ENCODE data around the gene MTARC2. TPM values are rescaled to one million over a fixed set of nuclear protein-coding genes. Genes with fewer than 3 reads are reported as not detected.

MTARC2 gene
- total and polyA plus RNA-seq, 7 donors, result 4.8 to 22.7 (median 11.9) TPM

DNA sequence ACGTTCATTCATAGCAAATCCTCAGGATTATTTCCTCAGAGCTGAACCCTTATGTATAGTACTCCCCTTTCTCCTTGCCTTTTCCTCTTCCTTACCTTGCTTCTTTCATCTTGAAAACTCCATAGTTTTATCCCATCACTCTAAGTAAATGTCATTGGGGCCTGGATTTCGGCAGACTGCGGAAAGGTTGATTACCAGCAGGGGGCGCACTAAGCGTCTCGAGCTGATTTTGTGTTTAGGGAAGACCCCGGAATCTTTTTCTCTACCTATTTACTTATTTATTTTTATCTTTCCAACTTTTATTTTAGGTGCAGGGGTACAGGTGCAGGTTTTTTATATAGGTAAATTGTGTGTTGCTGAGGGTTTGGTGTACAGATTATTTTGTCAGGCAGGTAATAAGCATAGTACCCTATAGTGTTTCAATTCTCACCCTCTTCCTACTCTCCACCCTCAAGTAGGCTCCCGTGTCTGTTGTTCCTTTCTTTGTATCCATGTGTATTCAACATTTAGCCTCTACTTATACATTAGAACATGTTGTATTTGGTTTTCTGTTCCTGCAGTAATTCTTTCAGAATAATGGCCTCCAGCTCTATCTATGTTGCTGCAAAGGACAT lies 27.2 kb downstream of the MTARC2 start:
- H3K9me3 ChIP-seq, result no peaks in the 10 kb centered on the region
- peaks cover 0 to 31% (median 2%) of the 10 kb centered on the region in 4 donors for H3K36me3 ChIP-seq
- H3K27ac ChIP-seq, result no peak overlapping the region
- DNase-seq, result no peak
- WGBS, 2 donors, result 15 to 31% methylated on average over 8 of the region's 8 CpGs
- peaks cover 0 to 6% (median 0%) of the 10 kb centered on the region in 4 donors for H3K4me1 ChIP-seq
- intact Hi-C loops (cut with DNase I), result loop anchor here (2.0 kb wide), 2 partner anchors 29 to 85 kb away; partner anchors contain the start of gene C1orf115
- no peaks in the 10 kb centered on the region for H3K27me3 ChIP-seq
- TF ChIP-seq POLR2AphosphoS5 (IDR thresholded peaks at IDR 0.05) (no peak), POLR2A (IDR thresholded peaks at IDR 0.05) (no peak)
- TF ChIP-seq, protein P1, sequence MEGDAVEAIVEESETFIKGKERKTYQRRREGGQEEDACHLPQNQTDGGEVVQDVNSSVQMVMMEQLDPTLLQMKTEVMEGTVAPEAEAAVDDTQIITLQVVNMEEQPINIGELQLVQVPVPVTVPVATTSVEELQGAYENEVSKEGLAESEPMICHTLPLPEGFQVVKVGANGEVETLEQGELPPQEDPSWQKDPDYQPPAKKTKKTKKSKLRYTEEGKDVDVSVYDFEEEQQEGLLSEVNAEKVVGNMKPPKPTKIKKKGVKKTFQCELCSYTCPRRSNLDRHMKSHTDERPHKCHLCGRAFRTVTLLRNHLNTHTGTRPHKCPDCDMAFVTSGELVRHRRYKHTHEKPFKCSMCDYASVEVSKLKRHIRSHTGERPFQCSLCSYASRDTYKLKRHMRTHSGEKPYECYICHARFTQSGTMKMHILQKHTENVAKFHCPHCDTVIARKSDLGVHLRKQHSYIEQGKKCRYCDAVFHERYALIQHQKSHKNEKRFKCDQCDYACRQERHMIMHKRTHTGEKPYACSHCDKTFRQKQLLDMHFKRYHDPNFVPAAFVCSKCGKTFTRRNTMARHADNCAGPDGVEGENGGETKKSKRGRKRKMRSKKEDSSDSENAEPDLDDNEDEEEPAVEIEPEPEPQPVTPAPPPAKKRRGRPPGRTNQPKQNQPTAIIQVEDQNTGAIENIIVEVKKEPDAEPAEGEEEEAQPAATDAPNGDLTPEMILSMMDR (IDR thresholded peaks at IDR 0.05), result peak in 3 of 4 experiments; percentile 68 to 78 (median 69)
- no peak overlapping the region for H3K4me3 ChIP-seq

- Histone ChIP-seq H3K9me3 (no peaks in the 10 kb centered on the region), H3K4me3 (no peak overlapping the region), H3K36me3 (peaks cover 0 to 24% (median 0%) of the 10 kb centered on the region in 4 donors), H3K4me1 (peaks cover 0 to 6% (median 0%) of the 10 kb centered on the region in 4 donors), H3K27ac (no peak overlapping the region), H3K27me3 (no peaks in the 10 kb centered on the region)
- intact Hi-C loops (cut with DNase I), result no loop called here
- TF ChIP-seq EP300 (IDR thresholded peaks at IDR 0.05) (no peak), POLR2AphosphoS5 (IDR thresholded peaks at IDR 0.05) (no peak), POLR2A (IDR thresholded peaks at IDR 0.05) (no peak)
- TF ChIP-seq, protein P1 (IDR thresholded peaks at IDR 0.05), result no peak
- DNase-seq, result no peak
- 87 to 95% methylated on average over 7 of the region's 7 CpGs for WGBS, 2 donors
Measured at GRCh38 chr1:220776254-220776653, 28.1 kb downstream of the MTARC2 start.

- Histone ChIP-seq H3K36me3 (peaks cover 0 to 21% (median 0%) of the 10 kb centered on the region in 4 donors), H3K4me1 (peaks cover 0 to 6% (median 0%) of the 10 kb centered on the region in 4 donors), H3K27me3 (no peaks in the 10 kb centered on the region), H3K9me3 (no peaks in the 10 kb centered on the region), H3K4me3 (no peak overlapping the region), H3K27ac (no peak overlapping the region)
- WGBS, 2 donors, result 29 to 30% methylated on average over 19 of the region's 19 CpGs
- peak; percentile 87 for DNase-seq
- intact Hi-C loops (cut with DNase I), result no loop called here
- TF ChIP-seq POLR2AphosphoS5 (IDR thresholded peaks at IDR 0.05), result no peak
- TF ChIP-seq, protein P1 (IDR thresholded peaks at IDR 0.05), result peak; percentile 60 to 94 (median 72)
Measured at GRCh38 chr1:220776720-220777326, 28.7 kb downstream of the MTARC2 start.

- Histone ChIP-seq H3K4me1 (peaks cover 0 to 26% (median 22%) of the 10 kb centered on the region in 4 donors), H3K27me3 (no peaks in the 10 kb centered on the region), H3K27ac (no peak overlapping the region), H3K9me3 (no peaks in the 10 kb centered on the region), H3K4me3 (no peak overlapping the region), H3K36me3 (peaks cover 0 to 25% (median 0%) of the 10 kb centered on the region in 4 donors)
- DNase-seq, result no peak
- intact Hi-C loops (cut with DNase I), result no loop called here
- 92 to 96% methylated on average over 3 of the region's 3 CpGs for WGBS, 2 donors
- TF ChIP-seq POLR2A (IDR thresholded peaks at IDR 0.05), result no peak
- TF ChIP-seq EP300 (IDR thresholded peaks at IDR 0.05), result no peak
- TF ChIP-seq POLR2AphosphoS5 (IDR thresholded peaks at IDR 0.05), result no peak
- TF ChIP-seq, protein P1 (IDR thresholded peaks at IDR 0.05), result no peak
Measured at GRCh38 chr1:220783453-220783852, 35.3 kb downstream of the MTARC2 start.

Data from sigmoid colon (tissue), 7 donors.